Measurements from ENCODE around the gene SPATA21.

The SPATA21 gene

GRCh38 chr1:16385659-16386453 lies 51.4 kb downstream of the SPATA21 start:
- no peak overlapping the region for H3K27ac ChIP-seq
- no peak overlapping the region for H3K4me3 ChIP-seq
- no peaks in the 10 kb centered on the region for H3K9me3 ChIP-seq (ENCODE audit: low read depth, low read length)
- TF ChIP-seq POLR2AphosphoS5 (IDR thresholded peaks at IDR 0.05; ENCODE audit: borderline replicate concordance, low read depth, low read length) (no peak), EZH2 (IDR thresholded peaks at IDR 0.05) (no peak), FOXP2 (optimal IDR thresholded peaks at IDR 0.05; ENCODE audit: control extremely low read depth, extremely low read length, insufficient read depth) (no peak)
- no peak for DNase-seq (ENCODE audit: low read depth, low spot score)
- peaks cover 12% of the 10 kb centered on the region; the same call in 1 of the 2 replicates for H3K36me3 ChIP-seq (ENCODE audit: insufficient read depth, low read length)
- H3K9ac ChIP-seq (ENCODE audit: insufficient read length) = no peak overlapping the region

- Histone ChIP-seq H3K9me3 (ENCODE audit: low read depth, low read length) (no peaks in the 10 kb centered on the region), H3K9ac (ENCODE audit: insufficient read length) (no peak overlapping the region), H3K4me3 (no peak overlapping the region), H3K27ac (no peak overlapping the region), H3K36me3 (ENCODE audit: insufficient read depth, low read length) (peaks cover 12% of the 10 kb centered on the region; the same call in 1 of the 2 replicates)
- no peak for DNase-seq (ENCODE audit: low read depth, low spot score)
- TF ChIP-seq POLR2AphosphoS5 (IDR thresholded peaks at IDR 0.05; ENCODE audit: borderline replicate concordance, low read depth, low read length) = no peak
- TF ChIP-seq EZH2 (IDR thresholded peaks at IDR 0.05) = no peak
- TF ChIP-seq FOXP2 (optimal IDR thresholded peaks at IDR 0.05; ENCODE audit: control extremely low read depth, extremely low read length, insufficient read depth) = no peak
These were observed 53.3 kb downstream of the SPATA21 start for GRCh38 chr1:16383888-16384287.

GRCh38 chr1:16380868-16381267 lies 56.4 kb downstream of the SPATA21 start:
- H3K4me3 ChIP-seq = no peak overlapping the region
- H3K36me3 ChIP-seq (ENCODE audit: insufficient read depth, low read length) = peaks cover 6% of the 10 kb centered on the region; the same call in 1 of the 2 replicates
- H3K27ac ChIP-seq = no peak overlapping the region
- H3K9ac ChIP-seq (ENCODE audit: insufficient read length) = no peak overlapping the region
- no peak for DNase-seq (ENCODE audit: low read depth, low spot score)
- H3K9me3 ChIP-seq (ENCODE audit: low read depth, low read length) = no peaks in the 10 kb centered on the region
- TF ChIP-seq EZH2 (IDR thresholded peaks at IDR 0.05) (no peak), POLR2AphosphoS5 (IDR thresholded peaks at IDR 0.05; ENCODE audit: borderline replicate concordance, low read depth, low read length) (no peak)

GRCh38 chr1:16378443-16378842 lies 58.8 kb downstream of the SPATA21 start:
- no peak for DNase-seq (ENCODE audit: low read depth, low spot score)
- no peak overlapping the region for H3K27ac ChIP-seq
- 0 out of 2 replicates have a peak, but pooled peaks cover 4% of the 10 kb centered on the region for H3K36me3 ChIP-seq (ENCODE audit: insufficient read depth, low read length)
- TF ChIP-seq EZH2 (IDR thresholded peaks at IDR 0.05) (no peak), FOXP2 (optimal IDR thresholded peaks at IDR 0.05; ENCODE audit: control extremely low read depth, extremely low read length, insufficient read depth) (no peak), POLR2AphosphoS5 (IDR thresholded peaks at IDR 0.05; ENCODE audit: borderline replicate concordance, low read depth, low read length) (no peak)
- H3K9me3 ChIP-seq (ENCODE audit: low read depth, low read length) = no peaks in the 10 kb centered on the region
- H3K4me3 ChIP-seq = no peak overlapping the region
- H3K9ac ChIP-seq (ENCODE audit: insufficient read length) = no peak overlapping the region

- no peak for DNase-seq (ENCODE audit: low read depth, low spot score)
- H3K27ac ChIP-seq = no peak overlapping the region
- no peaks in the 10 kb centered on the region for H3K9me3 ChIP-seq (ENCODE audit: low read depth, low read length)
- peaks cover 11% of the 10 kb centered on the region; the same call in 1 of the 2 replicates for H3K36me3 ChIP-seq (ENCODE audit: insufficient read depth, low read length)
- H3K4me3 ChIP-seq = no peak overlapping the region
- H3K9ac ChIP-seq (ENCODE audit: insufficient read length) = no peak overlapping the region
- TF ChIP-seq FOXP2 (optimal IDR thresholded peaks at IDR 0.05; ENCODE audit: control extremely low read depth, extremely low read length, insufficient read depth) = no peak
- TF ChIP-seq POLR2AphosphoS5 (IDR thresholded peaks at IDR 0.05; ENCODE audit: borderline replicate concordance, low read depth, low read length) = no peak
- no peak for TF ChIP-seq EZH2 (IDR thresholded peaks at IDR 0.05)
These were observed 60.3 kb downstream of the SPATA21 start for GRCh38 chr1:16376971-16377370.

GRCh38 chr1:16375521-16376340 lies 61.5 kb downstream of the SPATA21 start:
- Histone ChIP-seq H3K36me3 (ENCODE audit: insufficient read depth, low read length) (peaks cover 11% of the 10 kb centered on the region; the same call in 1 of the 2 replicates), H3K27ac (peak overlapping the region; percentile 91), H3K9ac (ENCODE audit: insufficient read length) (peak overlapping the region; percentile 46), H3K4me3 (peak overlapping the region; percentile 63), H3K9me3 (ENCODE audit: low read depth, low read length) (no peaks in the 10 kb centered on the region)
- no peak for DNase-seq (ENCODE audit: low read depth, low spot score)
- TF ChIP-seq EZH2 (IDR thresholded peaks at IDR 0.05) (no peak), POLR2AphosphoS5 (IDR thresholded peaks at IDR 0.05; ENCODE audit: borderline replicate concordance, low read depth, low read length) (no peak), FOXP2 (optimal IDR thresholded peaks at IDR 0.05; ENCODE audit: control extremely low read depth, extremely low read length, insufficient read depth) (no peak)

- peaks cover 11% of the 10 kb centered on the region; the same call in 1 of the 2 replicates for H3K36me3 ChIP-seq (ENCODE audit: insufficient read depth, low read length)
- DNase-seq (ENCODE audit: low read depth, low spot score) = no peak
- H3K27ac ChIP-seq = peak overlapping the region; percentile 72
- no peak for TF ChIP-seq POLR2AphosphoS5 (IDR thresholded peaks at IDR 0.05; ENCODE audit: borderline replicate concordance, low read depth, low read length)
- no peak for TF ChIP-seq FOXP2 (optimal IDR thresholded peaks at IDR 0.05; ENCODE audit: control extremely low read depth, extremely low read length, insufficient read depth)
- TF ChIP-seq EZH2 (IDR thresholded peaks at IDR 0.05) = no peak
- no peaks in the 10 kb centered on the region for H3K9me3 ChIP-seq (ENCODE audit: low read depth, low read length)
- no peak overlapping the region for H3K4me3 ChIP-seq
- no peak overlapping the region for H3K9ac ChIP-seq (ENCODE audit: insufficient read length)
These were observed 63.0 kb downstream of the SPATA21 start for GRCh38 chr1:16374266-16374665.
